ENCODE results near the gene HRH4.

HRH4 gene

GRCh38 chr18:24460388-24460787, at the start of gene HRH4:
Gene HRH4 (plus strand): TSS chr18:24460637. CDS start chr18:24460729, 92 bp downstream.
- no peak for DNase-seq

GRCh38 chr18:24413148-24413547, 47.3 kb upstream of the HRH4 start:
- no peak for DNase-seq

GRCh38 chr18:24414349-24415003, 46.0 kb upstream of the HRH4 start:
- no peak for DNase-seq

GRCh38 chr18:24417480-24417879, 43.0 kb upstream of the HRH4 start:
- DNase-seq = no peak

- no peak for DNase-seq
Measured at GRCh38 chr18:24420551-24420950, 39.9 kb upstream of the HRH4 start.

- no peak for DNase-seq
Measured at GRCh38 chr18:24421831-24422230, 38.6 kb upstream of the HRH4 start.

- DNase-seq = no peak
Measured at GRCh38 chr18:24426073-24426397, 34.4 kb upstream of the HRH4 start.

- peak; percentile 44 for DNase-seq
Measured at GRCh38 chr18:24426398-24427294, 33.8 kb upstream of the HRH4 start, which contains the start of gene IMPACT. Gene IMPACT (plus strand): TSS chr18:24426670. CDS start chr18:24426757, 87 bp downstream.

- no peak for DNase-seq
Measured at GRCh38 chr18:24427484-24427883, 33.0 kb upstream of the HRH4 start.

GRCh38 chr18:24428709-24429108, 31.7 kb upstream of the HRH4 start:
- DNase-seq = no peak

GRCh38 chr18:24429188-24429587, 31.2 kb upstream of the HRH4 start:
- DNase-seq = no peak

- DNase-seq = no peak
Measured at GRCh38 chr18:24432618-24433017, 27.8 kb upstream of the HRH4 start.

GRCh38 chr18:24436939-24437338, 23.5 kb upstream of the HRH4 start:
- DNase-seq = no peak

GRCh38 chr18:24443870-24444269, 16.6 kb upstream of the HRH4 start:
- DNase-seq = no peak

GRCh38 chr18:24446453-24446852, 14.0 kb upstream of the HRH4 start:
- DNase-seq = no peak

GRCh38 chr18:24446953-24447538, 13.4 kb upstream of the HRH4 start:
- DNase-seq = no peak

- DNase-seq = no peak
Measured at GRCh38 chr18:24447961-24448360, 12.5 kb upstream of the HRH4 start.

- DNase-seq = no peak
Measured at GRCh38 chr18:24456549-24456948, 3.9 kb upstream of the HRH4 start.

- DNase-seq = no peak
Measured at GRCh38 chr18:24459772-24460171, 665 bp upstream of the HRH4 start.

GRCh38 chr18:24461996-24462395, 1.6 kb downstream of the HRH4 start:
- DNase-seq = no peak

- no peak for DNase-seq
Measured at GRCh38 chr18:24462838-24463775, 2.7 kb downstream of the HRH4 start.

GRCh38 chr18:24465486-24465885, 5.0 kb downstream of the HRH4 start:
- no peak for DNase-seq

GRCh38 chr18:24466771-24467170, 6.3 kb downstream of the HRH4 start:
- DNase-seq = no peak
